ENCODE results near the gene THUMPD3. TPM values are rescaled to one million over a fixed set of nuclear protein-coding genes. Genes with fewer than 3 reads are reported as not detected.

Gene THUMPD3
- total and polyA plus RNA-seq, 2 of the 13 experiments (the other 11 are each of a cell fraction or from before 2014, with no cell fraction given) = 31.2 to 44.1 TPM

- no peak for TF ChIP-seq PAWR (CRISPR knock-in tag; IDR thresholded peaks at IDR 0.05; ENCODE audit: borderline replicate concordance)
- peak; percentile 71; the same call in 1 of the 2 replicates for TF ChIP-seq KLF9 (CRISPR knock-in tag; IDR thresholded peaks at IDR 0.05; ENCODE audit: low read depth)
- TF ChIP-seq DMTF1 (CRISPR knock-in tag; IDR thresholded peaks at IDR 0.05) = no peak
- TF ChIP-seq ZBTB38 (CRISPR knock-in tag; IDR thresholded peaks at IDR 0.05) = peak; percentile 90
- peak; percentile 80; the same call in 1 of the 2 replicates for TF ChIP-seq ZNF451 (CRISPR knock-in tag; IDR thresholded peaks at IDR 0.05)
- TF ChIP-seq ZNF790 (CRISPR knock-in tag; IDR thresholded peaks at IDR 0.05; ENCODE audit: borderline replicate concordance) = no peak
- peak; percentile 89 for TF ChIP-seq MAZ (IDR thresholded peaks at IDR 0.05; ENCODE audit: borderline replicate concordance, low read depth, low read length)
- peak; percentile 67 for TF ChIP-seq MAZ (CRISPR knock-in tag; IDR thresholded peaks at IDR 0.05; ENCODE audit: low read depth)
- TF ChIP-seq CCDC6 (CRISPR knock-in tag; IDR thresholded peaks at IDR 0.05) = no peak
- peak; percentile 93 for TF ChIP-seq TAF1 (CRISPR knock-in tag; IDR thresholded peaks at IDR 0.05)
- no peak for TF ChIP-seq CENPBD1 (CRISPR knock-in tag; IDR thresholded peaks at IDR 0.05; ENCODE audit: borderline replicate concordance, low read depth)
- TF ChIP-seq ZNF605 (CRISPR knock-in tag; IDR thresholded peaks at IDR 0.05) = peak; percentile 98
- TF ChIP-seq CBFB (CRISPR knock-in tag; IDR thresholded peaks at IDR 0.05) = peak; percentile 96
- TF ChIP-seq NFE2L1 (CRISPR knock-in tag; IDR thresholded peaks at IDR 0.05; ENCODE audit: borderline replicate concordance) = peak; percentile 80; the same call in 1 of the 2 replicates
- peak; percentile 72 for TF ChIP-seq MIER2 (CRISPR knock-in tag; IDR thresholded peaks at IDR 0.05)
- TF ChIP-seq ZNF296 (CRISPR knock-in tag; conservative IDR thresholded peaks at IDR 0.05) = 0 out of 2 replicates have a peak, but pooled peaks have one; percentile 58
- TF ChIP-seq ZNF776 (CRISPR knock-in tag; IDR thresholded peaks at IDR 0.05) = no peak
- TF ChIP-seq AHDC1 (CRISPR knock-in tag; IDR thresholded peaks at IDR 0.05; ENCODE audit: borderline replicate concordance) = no peak
These were observed at the start of gene THUMPD3 (continued) for GRCh38 chr3:9362731-9363530.

Measured in HepG2 (cell line).